GM18507 (cell line): ENCODE data around the gene WIF1.

Source experiments
- DNase-seq: peaks from one replicate; pipeline ENCODE4 v3.0.0; 2011; ENCODE audit warnings: low read depth; ENCODE audit not compliant: insufficient read length; ENCODE audit errors: extremely low spot score
- FAIRE-seq: peaks from 2 replicates; lab custom pipeline; 2011; peaks lifted over from hg19 to GRCh38; lab: Jason Lieb, UNC

WIF1 gene

DNA sequence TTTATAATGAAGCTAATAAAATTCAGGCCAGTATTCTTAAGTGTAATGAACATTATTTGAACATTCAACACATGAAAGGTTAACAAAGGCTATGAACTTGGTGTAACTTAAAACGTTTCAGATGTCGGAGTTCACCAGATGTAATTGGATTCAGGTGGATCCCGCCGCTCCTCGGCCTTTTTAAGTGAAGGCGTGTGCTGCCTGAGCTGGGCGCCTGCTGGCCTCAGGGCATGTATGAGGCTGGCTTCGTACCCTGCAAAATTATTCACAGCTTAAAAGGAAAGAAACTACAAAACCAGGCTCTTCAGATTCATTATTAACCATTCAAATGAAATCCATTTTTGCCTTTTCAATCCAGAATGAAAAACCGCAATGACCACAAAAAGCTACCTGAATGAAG, 69.9 kb downstream of the WIF1 start:
- no peak for FAIRE-seq

DNA sequence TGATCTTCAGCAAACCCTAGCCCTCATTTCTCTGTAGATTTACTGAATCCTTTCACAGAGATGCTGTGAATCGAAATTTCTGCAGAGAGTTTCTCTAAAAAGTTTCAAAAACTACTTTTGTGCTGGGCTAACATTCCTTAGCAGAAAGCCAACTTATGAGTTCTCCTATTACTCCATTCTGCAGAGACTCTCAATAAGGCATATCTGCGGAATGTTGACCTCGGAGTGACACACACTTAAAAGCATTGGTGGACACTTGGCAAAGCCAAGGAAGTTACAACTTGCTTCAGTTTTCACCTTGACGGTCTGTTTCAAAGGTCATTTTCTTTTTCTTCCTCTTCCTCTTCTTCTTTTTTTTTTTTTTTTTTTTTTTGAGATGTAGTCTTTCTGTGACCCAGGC, 75.8 kb downstream of the WIF1 start:
- FAIRE-seq = no peak
- DNase-seq = no peak

More for the DNA sequence above, 69.9 kb downstream of the WIF1 start:
- no peak for DNase-seq

DNA sequence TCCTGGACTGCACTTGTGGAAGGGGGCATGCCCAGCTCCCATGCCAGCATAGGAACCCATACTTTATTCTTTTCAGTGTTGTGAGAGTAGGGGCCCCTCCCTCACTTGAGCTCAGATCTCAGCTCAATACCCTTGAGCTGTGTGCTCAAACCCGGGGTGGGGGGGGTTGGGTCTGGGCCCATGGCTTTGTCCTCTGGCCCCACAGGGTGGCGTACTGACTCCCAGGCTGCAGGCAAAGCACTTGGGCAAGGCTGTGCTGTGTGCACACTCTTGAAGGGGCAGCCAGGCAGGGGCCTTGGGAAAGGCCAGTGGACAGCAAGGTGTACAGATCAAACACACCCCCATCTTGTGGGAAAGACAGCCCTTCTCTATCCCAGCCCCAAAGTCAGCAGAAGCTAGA, 81.8 kb downstream of the WIF1 start:
- DNase-seq (no peak), FAIRE-seq (no peak)

DNA sequence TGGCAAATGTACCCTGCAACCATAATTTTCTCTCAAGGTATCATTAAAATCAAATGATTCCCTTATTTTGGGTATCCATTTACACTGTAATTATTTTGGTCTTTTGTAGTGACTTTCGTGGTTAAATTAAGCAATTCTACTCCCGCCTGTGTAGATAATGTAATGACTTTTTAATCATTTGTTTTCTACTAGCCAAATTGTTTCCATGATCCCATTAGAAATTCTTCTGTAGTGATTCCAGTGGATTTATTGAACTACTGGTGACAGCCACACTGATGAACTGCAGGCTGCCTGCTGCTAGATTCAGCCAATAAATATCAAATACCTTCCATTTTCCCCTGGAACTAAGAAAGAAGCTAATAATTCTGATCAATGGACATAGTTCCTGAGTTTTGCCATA, 96.0 kb downstream of the WIF1 start:
- FAIRE-seq (no peak), DNase-seq (no peak)

DNA sequence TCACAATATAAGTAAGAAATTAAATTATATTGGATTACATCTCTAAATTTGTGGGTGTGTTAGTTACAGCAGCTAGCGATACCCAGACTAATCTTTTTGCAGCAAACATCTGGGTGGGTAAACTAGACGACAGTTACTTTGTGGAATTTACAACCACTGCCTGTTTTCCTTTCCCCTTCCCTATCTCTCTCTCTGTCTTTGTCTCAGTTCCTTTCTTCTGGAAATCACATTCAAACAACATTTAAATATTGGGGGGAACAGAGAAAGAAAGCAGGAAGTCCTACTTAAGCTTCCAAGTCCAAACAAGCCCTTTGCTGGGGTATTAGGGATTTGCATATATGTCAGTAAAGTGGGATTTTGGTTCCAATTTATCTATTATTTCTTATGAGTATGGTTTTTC, 97.6 kb downstream of the WIF1 start:
- FAIRE-seq (no peak), DNase-seq (no peak)

DNA sequence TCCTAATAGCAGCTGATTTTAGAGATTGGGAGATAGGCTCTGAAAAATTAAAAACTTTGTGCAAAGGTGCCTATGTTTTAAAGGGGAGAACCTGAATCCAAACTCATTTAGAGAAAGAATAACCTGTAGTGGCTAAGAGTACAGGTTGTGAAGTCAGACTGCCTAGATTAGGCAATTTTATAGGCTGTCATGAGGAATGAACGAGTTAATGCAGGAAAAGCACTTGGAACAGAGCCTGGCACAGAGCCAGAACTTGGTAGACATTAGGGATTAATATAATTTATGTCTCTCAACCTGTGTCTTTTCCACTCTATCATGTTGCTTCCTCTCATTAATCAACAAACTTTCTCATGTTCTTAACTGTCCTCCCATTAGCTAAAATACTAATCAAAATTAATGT, 98.1 kb downstream of the WIF1 start:
- DNase-seq (no peak), FAIRE-seq (no peak)

DNA sequence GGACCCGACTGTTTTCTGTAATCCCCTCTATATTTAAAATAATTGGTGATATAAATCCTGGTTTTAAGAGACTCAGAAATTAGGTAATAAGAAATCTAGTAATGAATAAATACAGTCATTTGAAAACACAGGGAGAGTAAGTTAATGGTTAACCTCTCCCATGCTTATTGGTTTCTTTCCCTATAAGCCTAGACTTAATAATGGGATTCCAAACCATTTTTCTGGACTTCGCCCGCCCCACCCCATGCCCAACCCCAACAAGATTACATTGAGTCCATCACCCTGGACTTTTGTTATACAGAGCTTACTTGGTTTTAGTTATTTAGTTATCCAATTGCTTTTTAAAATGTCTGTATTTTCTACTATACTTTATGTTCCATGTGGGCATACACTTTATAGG, 98.7 kb downstream of the WIF1 start:
- FAIRE-seq (no peak), DNase-seq (no peak)

DNA sequence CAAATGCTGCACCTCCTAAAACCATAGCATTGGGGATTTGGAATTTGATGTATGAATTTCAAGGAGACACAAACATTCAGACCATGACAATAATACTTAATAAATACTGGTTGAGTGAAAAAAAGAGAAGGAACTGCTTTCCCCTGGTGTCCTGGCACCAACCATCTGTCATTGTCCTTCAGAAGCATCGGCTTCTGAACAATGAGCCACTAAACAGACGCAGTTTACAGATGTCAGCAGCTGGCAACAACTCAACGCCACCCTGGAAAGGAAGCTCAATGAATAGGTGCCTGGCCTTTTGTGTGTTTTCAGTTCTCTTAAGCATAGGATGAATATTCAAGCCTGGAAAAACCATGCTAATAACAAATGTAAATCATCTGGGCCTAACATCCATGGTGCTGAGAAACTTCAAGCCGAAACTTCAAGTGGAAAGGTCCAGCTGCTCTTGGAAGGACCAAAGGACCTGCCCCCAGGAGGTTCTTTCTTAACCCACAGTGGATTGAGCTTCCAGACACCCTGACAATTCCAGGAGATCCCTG, 101.3 kb downstream of the WIF1 start:
- DNase-seq (no peak), FAIRE-seq (no peak)

DNA sequence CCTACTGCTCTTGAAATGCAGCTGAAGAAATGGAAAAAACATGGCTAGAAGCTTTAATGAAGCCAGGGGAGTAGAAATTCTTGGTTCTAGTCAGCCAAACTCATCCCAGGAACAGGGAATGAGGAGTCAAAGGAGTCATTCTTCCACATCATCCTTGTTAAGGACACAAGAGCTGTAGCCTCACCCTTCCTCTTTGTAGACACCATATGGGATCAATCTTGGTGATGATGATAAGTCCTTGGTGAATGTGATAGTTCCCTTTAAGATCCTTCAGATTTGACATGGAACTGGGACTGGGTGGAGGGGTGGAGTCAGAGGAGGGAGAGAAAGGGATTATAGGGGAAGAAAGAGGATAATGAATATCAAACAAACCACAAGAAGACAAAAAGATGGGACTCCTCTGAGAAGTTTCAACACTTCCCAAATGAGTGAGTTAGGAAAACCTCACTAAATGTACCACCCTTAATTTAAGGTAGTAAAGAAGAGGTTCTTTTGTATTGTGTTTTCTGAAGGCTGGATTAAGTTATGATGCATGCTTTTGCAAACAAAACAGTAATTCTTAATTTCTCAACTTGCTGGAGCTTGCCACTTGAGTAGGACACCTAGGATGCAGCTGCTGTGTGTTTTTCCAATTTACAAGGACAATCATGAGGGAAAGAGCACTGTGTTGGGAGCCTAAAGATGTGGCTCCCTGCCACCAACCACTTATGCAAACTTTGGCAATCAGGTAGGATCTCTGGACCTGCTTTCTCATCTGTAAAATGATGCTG, 104.0 kb downstream of the WIF1 start:
- FAIRE-seq (no peak), DNase-seq (no peak)

DNA sequence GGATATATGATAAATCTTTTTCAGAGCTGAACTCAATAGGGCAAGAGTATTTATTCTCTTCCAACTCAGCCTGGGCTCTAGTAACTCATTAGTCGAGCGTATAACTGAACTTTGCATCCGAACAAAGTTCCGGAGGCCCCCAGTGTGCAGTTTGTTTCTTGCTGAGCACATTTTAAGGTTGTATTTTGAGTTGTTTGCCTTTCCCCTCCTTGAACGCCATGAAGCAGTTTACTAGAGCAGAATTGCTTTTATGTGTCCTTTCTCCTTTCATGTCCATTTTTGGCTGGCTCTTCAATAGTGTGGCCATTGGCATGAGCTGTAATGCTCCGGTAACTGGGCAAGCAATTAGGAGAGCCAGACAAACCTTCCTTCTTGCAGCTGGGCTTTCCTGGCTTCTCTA, 105.3 kb downstream of the WIF1 start:
- DNase-seq (no peak), FAIRE-seq (no peak)

DNA sequence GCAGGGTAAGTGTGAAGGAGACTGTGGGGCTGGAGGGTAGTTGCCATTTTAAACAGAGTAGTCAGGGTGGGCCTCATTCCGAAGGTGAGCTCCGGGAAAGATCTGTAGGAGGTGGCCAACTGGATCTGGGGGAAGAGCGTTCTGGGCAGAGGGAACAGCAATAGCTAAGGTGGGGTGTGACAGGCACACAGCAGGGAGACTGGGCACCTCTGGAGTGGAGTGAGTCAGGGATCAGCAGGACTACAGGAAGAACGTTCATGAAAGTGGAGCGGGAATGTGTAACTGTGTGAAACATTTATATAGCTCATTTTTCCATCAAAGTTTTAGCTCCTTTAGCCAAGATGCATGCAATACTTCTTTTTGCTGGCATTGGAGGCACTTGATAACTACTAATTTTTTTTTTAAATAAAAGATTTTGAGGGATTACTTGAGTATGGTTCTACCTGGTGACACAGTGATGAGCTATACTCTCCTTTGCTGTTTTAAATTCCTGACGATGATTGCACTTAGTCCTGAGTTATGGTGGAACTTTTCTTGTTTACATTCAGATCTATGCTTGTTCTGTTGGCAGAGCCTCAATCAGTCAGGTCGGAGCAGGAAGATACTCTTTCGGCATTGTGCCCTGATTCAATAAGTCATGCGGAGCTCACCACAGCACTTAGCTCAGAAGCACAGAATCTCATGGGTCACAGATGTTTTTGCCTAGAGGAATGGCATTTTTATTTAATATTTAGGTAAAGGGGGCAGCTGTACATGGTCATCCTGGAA, 106.4 kb downstream of the WIF1 start:
- FAIRE-seq = no peak
- no peak for DNase-seq

DNA sequence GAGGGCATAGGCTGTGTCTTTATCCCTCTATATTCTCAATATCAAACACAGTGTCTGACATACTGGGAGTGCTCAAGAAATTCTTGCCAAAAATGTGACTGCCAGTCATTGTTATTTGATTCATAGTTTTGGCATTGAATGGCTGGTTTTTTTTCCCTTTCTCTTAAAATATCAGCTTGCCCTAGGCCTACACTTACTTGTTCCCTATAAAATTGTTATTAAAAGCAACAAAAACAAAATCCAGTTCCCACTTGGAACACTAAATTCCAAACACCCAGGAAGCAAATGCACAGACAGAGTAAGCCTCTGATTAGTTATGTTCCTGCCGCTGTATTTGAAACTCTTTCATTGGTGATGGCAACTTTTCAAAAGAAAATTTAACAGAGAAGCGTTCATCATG, 110.7 kb downstream of the WIF1 start:
- FAIRE-seq (no peak), DNase-seq (no peak)

DNA sequence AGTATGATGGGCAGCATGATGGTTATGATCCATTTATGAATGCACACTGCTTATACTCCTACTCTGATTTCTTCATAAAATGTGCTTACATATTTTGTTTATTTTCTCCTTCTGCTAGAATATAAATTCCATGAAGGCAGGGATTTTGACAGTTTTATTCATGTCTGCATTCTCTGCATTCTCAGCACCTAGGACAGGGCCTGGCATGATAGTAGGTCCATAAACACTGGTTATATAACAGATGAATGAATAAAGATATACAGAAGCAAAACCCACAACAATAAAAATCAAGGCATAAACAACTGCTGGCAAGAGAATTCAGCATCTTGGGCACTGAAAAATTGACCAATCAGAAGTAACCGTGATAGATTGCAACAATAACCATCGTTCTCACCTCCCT, 115.4 kb downstream of the WIF1 start:
- DNase-seq (no peak), FAIRE-seq (no peak)

DNA sequence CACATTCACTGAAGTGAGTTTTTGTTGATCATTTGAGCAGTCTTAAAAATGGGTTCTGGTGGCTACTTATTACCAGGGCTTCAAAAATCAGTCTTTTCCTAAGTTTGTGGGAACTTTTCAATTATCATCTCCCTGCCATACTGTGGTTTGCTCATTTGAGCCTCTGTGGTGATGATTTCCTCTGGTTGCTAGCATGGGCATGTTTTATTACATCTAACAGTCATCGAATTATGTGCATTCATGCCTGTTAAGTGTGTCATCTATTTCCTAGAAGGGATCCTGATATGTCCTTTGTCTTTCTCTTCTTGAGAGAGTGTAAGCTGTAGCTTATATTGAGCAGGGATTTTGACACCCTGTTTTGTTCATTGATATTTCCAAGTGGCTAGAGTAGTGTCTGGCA, 116.8 kb downstream of the WIF1 start:
- DNase-seq = no peak
- FAIRE-seq = no peak
